ENCODE results near the gene ARID4A. TPM values are rescaled to one million over a fixed set of nuclear protein-coding genes. Genes with fewer than 3 reads are reported as not detected.

ARID4A gene
- total RNA-seq, 6 experiments from 2014 or later: 10.5 to 13.4 (median 12.3) TPM

DNA sequence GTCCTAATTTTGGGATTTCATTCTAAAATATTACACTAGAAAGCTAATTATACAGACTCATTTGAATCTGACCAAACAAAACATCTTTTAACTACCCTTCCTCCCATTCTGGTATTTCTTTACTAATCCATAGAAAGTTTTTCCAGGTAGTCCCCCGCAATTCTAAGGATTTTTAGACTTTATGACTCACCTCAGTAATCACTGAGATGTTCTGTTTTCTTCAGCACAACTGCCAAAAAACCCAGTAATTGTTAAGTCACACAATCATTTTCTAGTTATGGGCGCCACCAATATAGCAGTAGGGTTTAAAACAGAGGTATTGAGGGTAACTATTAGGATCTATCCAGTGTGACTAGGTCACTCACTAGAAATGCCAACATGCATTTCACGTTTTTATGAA is 1.6 kb upstream of the ARID4A start:
- no peak overlapping the region for H3K27ac Mint-ChIP-seq

DNA sequence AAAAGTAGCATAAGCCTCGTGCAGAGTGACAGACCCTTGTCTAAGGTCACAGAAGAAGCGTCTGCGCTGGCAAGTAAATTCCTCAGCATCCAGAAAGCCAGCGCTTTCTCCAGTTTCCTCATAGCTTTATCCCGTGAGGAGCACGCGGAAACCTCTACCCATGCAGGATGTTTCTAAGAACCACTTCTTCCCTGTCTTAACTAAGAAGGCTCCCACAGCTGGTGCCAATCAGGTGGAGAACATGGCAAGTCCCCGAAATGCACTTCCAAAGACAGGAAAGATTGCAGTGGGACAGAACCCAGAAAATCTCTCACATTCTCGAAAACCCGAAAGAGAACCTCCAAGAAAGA is 968 bp upstream of the ARID4A start:
- peaks cover 23% of the 10 kb centered on the region for H3K36me3 Mint-ChIP-seq (ENCODE audit: low read depth)
- peak; percentile 27 for DNase-seq
- TF ChIP-seq, protein P1, sequence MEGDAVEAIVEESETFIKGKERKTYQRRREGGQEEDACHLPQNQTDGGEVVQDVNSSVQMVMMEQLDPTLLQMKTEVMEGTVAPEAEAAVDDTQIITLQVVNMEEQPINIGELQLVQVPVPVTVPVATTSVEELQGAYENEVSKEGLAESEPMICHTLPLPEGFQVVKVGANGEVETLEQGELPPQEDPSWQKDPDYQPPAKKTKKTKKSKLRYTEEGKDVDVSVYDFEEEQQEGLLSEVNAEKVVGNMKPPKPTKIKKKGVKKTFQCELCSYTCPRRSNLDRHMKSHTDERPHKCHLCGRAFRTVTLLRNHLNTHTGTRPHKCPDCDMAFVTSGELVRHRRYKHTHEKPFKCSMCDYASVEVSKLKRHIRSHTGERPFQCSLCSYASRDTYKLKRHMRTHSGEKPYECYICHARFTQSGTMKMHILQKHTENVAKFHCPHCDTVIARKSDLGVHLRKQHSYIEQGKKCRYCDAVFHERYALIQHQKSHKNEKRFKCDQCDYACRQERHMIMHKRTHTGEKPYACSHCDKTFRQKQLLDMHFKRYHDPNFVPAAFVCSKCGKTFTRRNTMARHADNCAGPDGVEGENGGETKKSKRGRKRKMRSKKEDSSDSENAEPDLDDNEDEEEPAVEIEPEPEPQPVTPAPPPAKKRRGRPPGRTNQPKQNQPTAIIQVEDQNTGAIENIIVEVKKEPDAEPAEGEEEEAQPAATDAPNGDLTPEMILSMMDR (IDR thresholded peaks at IDR 0.05): no peak
- no peak overlapping the region for H3K27ac Mint-ChIP-seq
- H3K27me3 Mint-ChIP-seq (ENCODE audit: insufficient read depth): no peaks in the 10 kb centered on the region
- H3K4me3 Mint-ChIP-seq: no peak overlapping the region
- peaks cover 44% of the 10 kb centered on the region for H3K4me1 Mint-ChIP-seq (ENCODE audit: low read depth)
- H3K9me3 Mint-ChIP-seq: no peaks in the 10 kb centered on the region

More for the DNA sequence above, 1.6 kb upstream of the ARID4A start:
- H3K4me1 Mint-ChIP-seq (ENCODE audit: low read depth): peaks cover 48% of the 10 kb centered on the region
- no peaks in the 10 kb centered on the region for H3K27me3 Mint-ChIP-seq (ENCODE audit: insufficient read depth)
- DNase-seq: no peak
- H3K9me3 Mint-ChIP-seq: no peaks in the 10 kb centered on the region
- TF ChIP-seq, protein P1 (IDR thresholded peaks at IDR 0.05): no peak
- no peak overlapping the region for H3K4me3 Mint-ChIP-seq
- H3K36me3 Mint-ChIP-seq (ENCODE audit: low read depth): peaks cover 25% of the 10 kb centered on the region

DNA sequence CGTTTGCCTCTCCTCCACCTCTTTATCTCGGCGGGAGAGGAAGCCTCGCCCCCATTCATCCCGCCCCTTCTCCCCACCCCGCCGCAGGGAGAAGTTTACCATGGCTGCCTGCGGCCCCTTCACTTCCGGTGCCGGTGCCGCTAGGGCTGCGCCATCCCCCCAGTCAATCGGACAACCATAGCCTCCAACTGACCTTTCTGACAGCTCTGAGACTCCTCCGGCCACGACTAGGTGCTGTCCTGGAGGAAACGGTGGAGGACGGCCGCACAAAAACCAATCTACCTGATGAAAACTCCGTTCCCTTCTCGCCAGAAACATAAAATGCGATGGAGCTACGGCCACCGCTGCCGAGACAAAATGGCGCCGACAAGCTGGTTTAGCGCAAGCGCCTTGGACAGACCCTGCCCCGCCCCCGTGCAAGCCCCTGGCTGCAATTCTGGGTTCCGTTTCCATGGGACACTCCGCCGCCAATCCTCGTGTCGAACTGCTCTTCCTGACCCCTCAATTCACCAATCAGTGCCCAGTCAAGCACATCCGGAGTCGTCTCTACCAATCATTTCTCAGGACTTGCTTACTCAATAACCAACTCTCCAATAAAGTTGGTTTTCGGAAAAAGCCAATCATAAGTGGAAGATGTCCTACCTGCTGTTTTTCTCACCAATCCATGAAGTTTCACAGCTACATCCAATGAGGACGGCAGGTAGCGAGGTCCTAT is 436 bp upstream of the ARID4A start:
- TF ChIP-seq, protein P1 (IDR thresholded peaks at IDR 0.05): 0 out of 2 replicates have a peak, but pooled peaks have one; percentile 14
- H3K4me1 Mint-ChIP-seq (ENCODE audit: low read depth): peaks cover 39% of the 10 kb centered on the region
- peak; percentile 100 for DNase-seq
- H3K27me3 Mint-ChIP-seq (ENCODE audit: insufficient read depth): no peaks in the 10 kb centered on the region
- peaks cover 18% of the 10 kb centered on the region for H3K36me3 Mint-ChIP-seq (ENCODE audit: low read depth)
- no peak overlapping the region for H3K4me3 Mint-ChIP-seq
- H3K9me3 Mint-ChIP-seq: no peaks in the 10 kb centered on the region
- no peak overlapping the region for H3K27ac Mint-ChIP-seq

DNA sequence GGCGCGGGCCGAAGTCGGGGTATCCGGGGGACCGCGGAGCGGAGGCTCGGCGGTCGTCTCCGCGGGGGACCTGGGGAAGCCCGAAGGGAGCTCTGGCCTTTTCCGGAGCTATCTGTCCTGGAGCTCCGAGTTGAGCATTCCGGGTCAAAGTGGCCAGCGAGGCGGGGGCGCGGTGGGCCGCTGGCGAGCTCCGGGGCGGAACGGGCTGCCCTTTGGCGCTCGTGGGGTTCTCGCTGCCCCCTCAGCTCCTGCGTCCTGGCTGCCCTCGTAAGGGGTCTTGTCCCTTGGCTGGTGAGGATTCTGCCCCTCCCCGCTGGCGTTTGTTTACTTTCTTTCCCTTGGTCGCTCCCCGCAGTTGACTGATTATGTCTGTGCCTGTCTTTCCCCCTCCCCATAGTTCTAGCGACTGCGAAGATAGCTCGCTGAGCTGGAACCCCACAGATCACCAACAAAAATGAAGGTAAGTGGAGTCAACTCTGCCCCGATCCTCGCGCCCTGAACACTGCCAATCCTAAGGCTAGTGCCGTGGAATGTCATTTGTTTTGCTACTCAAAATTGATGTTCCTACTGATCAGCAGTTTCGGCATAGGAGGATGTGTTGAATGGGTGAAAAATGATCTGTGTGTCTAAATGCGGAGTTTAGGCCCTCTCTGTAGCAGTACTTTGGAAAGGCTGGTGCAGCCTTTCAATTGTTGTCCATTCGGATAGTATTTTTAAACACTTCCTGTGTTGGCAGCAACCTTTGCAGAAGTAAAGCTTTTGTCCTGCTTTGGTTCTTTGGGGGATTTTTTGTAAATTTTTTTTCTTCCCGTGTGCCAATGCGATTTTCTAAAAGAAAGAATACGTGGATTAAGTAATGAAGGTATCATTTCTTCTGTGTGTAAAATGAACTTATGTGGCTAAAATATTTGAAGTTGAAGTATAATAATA is 1.3 kb downstream of the ARID4A start:
- H3K27me3 Mint-ChIP-seq (ENCODE audit: insufficient read depth): no peaks in the 10 kb centered on the region
- H3K4me1 Mint-ChIP-seq (ENCODE audit: low read depth): peaks cover 28% of the 10 kb centered on the region
- H3K9me3 Mint-ChIP-seq: no peaks in the 10 kb centered on the region
- H3K27ac Mint-ChIP-seq: peak overlapping the region; percentile 86
- TF ChIP-seq, protein P1 (IDR thresholded peaks at IDR 0.05): no peak
- DNase-seq: no peak
- peak overlapping the region; percentile 97; the same call in 1 of the 2 replicates for H3K4me3 Mint-ChIP-seq
- H3K36me3 Mint-ChIP-seq (ENCODE audit: low read depth): peaks cover 4% of the 10 kb centered on the region

DNA sequence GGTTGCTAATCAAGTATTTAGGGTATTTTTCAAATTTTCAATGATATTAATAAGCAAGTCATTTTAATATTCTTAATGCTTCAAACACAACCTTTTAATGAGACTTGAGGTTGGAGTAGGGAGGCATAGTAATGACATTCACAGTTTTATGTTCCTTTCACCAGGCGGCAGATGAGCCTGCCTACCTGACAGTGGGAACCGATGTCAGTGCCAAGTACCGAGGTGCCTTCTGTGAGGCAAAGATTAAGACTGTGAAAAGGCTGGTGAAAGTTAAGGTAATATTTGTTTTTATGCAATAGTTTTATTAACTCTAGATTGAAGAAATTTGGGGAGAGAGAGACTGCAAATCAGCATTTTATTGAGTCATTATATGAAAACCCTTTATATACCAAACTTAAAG is 3.1 kb downstream of the ARID4A start:
- H3K4me3 Mint-ChIP-seq: no peak overlapping the region
- peaks cover 14% of the 10 kb centered on the region for H3K36me3 Mint-ChIP-seq (ENCODE audit: low read depth)

More for the DNA sequence above, 3.1 kb downstream of the ARID4A start:
- Mint-ChIP-seq H3K27me3 (ENCODE audit: insufficient read depth) (no peaks in the 10 kb centered on the region), H3K9me3 (no peaks in the 10 kb centered on the region), H3K27ac (no peak overlapping the region), H3K4me1 (ENCODE audit: low read depth) (peaks cover 19% of the 10 kb centered on the region)
- no peak for DNase-seq
- TF ChIP-seq, protein P1 (IDR thresholded peaks at IDR 0.05): no peak
